ENCODE results near the gene ZNF836.

ZNF836 gene

DNA sequence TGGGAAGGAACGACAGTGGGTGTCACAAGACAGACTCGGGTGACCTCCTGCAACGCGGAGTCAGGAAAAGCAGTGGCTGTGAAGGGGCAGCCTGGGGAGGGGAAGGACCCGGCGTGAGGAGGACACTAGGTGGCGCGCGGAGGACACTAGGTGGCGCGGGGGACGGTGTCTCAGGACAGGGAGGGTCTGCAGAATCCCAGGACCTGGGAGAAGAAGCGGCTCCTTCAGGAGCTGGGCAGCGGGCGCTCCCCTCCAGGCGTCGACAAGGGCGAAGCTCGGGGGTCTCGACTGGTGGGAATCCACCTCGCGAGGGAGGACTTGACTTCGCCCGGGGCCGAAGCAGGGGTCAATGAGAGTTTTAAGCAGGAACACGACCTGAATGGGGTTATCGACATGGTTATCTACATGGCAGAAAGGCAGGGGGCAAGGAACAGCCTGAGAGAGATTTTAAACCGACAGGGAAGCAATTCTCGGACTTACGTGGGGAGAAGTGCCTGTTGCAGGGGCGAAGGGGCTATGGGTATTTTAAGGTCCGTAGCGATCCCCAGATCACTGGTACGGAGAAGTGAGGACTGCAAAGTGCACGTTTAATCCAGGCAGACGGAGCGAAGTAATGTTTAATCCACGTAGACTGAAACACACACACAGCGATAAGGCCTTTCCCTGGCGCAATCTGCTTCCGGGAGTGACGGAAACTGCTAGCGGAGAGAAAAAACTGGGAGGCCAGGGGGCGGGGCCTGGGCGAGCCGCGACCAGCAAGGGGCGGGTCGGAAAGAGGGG lies 32.0 kb downstream of the ZNF836 start, which contains the start of gene ZNF616:
Gene ZNF616 (minus strand): TSS at position 687 of the 780 bp plus-strand sequence. CDS start 9,426 bp downstream, outside the sequence.
- peak within 1 kb of the TSS; percentile 88 for H2AFZ ChIP-seq (ENCODE audit: low read depth, low read length)
- H4K20me1 ChIP-seq (ENCODE audit: insufficient read depth, low read length), result no peaks in the 10 kb centered on the region
- peak within 1 kb of the TSS; percentile 86 for H3K27ac ChIP-seq (ENCODE audit: low read length)
- ATAC-seq (ENCODE audit: insufficient read depth, low read depth) (peak; percentile 79), DNase-seq (peak; percentile 98)
- H3K79me2 ChIP-seq (ENCODE audit: insufficient read depth, low read length), result peaks cover 50% of the 10 kb centered on the region
- TF ChIP-seq, protein P1, sequence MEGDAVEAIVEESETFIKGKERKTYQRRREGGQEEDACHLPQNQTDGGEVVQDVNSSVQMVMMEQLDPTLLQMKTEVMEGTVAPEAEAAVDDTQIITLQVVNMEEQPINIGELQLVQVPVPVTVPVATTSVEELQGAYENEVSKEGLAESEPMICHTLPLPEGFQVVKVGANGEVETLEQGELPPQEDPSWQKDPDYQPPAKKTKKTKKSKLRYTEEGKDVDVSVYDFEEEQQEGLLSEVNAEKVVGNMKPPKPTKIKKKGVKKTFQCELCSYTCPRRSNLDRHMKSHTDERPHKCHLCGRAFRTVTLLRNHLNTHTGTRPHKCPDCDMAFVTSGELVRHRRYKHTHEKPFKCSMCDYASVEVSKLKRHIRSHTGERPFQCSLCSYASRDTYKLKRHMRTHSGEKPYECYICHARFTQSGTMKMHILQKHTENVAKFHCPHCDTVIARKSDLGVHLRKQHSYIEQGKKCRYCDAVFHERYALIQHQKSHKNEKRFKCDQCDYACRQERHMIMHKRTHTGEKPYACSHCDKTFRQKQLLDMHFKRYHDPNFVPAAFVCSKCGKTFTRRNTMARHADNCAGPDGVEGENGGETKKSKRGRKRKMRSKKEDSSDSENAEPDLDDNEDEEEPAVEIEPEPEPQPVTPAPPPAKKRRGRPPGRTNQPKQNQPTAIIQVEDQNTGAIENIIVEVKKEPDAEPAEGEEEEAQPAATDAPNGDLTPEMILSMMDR (IDR thresholded peaks at IDR 0.05; ENCODE audit: borderline replicate concordance, extremely low read depth, low read length, poor library complexity, severe bottlenecking), result peak; percentile 89
- TF ChIP-seq EZH2 (IDR thresholded peaks at IDR 0.05; ENCODE audit: borderline replicate concordance, low read depth, low read length, severe bottlenecking), result no peak
- H3K9ac ChIP-seq (ENCODE audit: low read depth, low read length), result peak within 1 kb of the TSS; percentile 77
- peak within 1 kb of the TSS; percentile 95 for H3K4me2 ChIP-seq (ENCODE audit: insufficient read depth, low read length)
- peak within 1 kb of the TSS; percentile 63 to 73 for H3K4me3 ChIP-seq (ENCODE audit: low read depth in 1 of 2, low read length in 2 of 2)
- H3K9me3 ChIP-seq (ENCODE audit: insufficient read depth, low read length, severe bottlenecking), result peaks cover 19% of the 10 kb centered on the region
- peaks cover 25% of the 10 kb centered on the region for H3K36me3 ChIP-seq (ENCODE audit: insufficient read depth, low read length)
- H3K4me1 ChIP-seq (ENCODE audit: insufficient read depth, low read length), result peaks cover 24% of the 10 kb centered on the region
- H3K27me3 ChIP-seq (ENCODE audit: insufficient read depth, low read length, poor library complexity), result no peaks in the 10 kb centered on the region

DNA sequence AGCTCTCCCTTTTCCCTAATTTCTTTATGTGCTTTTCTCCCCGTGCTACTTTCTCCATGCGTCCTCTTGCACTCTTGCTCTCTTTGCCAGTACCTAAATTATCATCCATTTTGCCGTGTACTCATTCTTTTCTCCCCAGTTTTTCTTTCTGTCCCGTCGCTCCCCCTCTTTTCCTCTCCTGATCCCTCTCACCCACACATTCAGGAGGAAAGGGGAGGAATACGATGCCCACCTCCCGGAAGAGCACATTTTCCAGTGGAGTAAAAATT lies 32.5 kb downstream of the ZNF836 start:
- Histone ChIP-seq H3K4me2 (ENCODE audit: insufficient read depth, low read length) (peak overlapping the region; percentile 95), H3K27ac (ENCODE audit: low read length) (peak overlapping the region; percentile 86), H3K4me1 (ENCODE audit: insufficient read depth, low read length) (peaks cover 24% of the 10 kb centered on the region), H3K79me2 (ENCODE audit: insufficient read depth, low read length) (peaks cover 55% of the 10 kb centered on the region), H3K36me3 (ENCODE audit: insufficient read depth, low read length) (peaks cover 30% of the 10 kb centered on the region), H4K20me1 (ENCODE audit: insufficient read depth, low read length) (no peaks in the 10 kb centered on the region), H3K27me3 (ENCODE audit: insufficient read depth, low read length, poor library complexity) (no peaks in the 10 kb centered on the region), H2AFZ (ENCODE audit: low read depth, low read length) (peak overlapping the region; percentile 88), H3K4me3 (ENCODE audit: low read depth in 1 of 2, low read length in 2 of 2) (peak overlapping the region; percentile 63 to 73), H3K9me3 (ENCODE audit: insufficient read depth, low read length, severe bottlenecking) (peaks cover 24% of the 10 kb centered on the region), H3K9ac (ENCODE audit: low read depth, low read length) (peak overlapping the region; percentile 77)
- ATAC-seq (ENCODE audit: insufficient read depth, low read depth), result 0 out of 3 replicates have a peak, but pooled peaks have one; percentile 4
- no peak for TF ChIP-seq EZH2 (IDR thresholded peaks at IDR 0.05; ENCODE audit: borderline replicate concordance, low read depth, low read length, severe bottlenecking)
- TF ChIP-seq, protein P1 (IDR thresholded peaks at IDR 0.05; ENCODE audit: borderline replicate concordance, extremely low read depth, low read length, poor library complexity, severe bottlenecking), result no peak
- no peak for DNase-seq

DNA sequence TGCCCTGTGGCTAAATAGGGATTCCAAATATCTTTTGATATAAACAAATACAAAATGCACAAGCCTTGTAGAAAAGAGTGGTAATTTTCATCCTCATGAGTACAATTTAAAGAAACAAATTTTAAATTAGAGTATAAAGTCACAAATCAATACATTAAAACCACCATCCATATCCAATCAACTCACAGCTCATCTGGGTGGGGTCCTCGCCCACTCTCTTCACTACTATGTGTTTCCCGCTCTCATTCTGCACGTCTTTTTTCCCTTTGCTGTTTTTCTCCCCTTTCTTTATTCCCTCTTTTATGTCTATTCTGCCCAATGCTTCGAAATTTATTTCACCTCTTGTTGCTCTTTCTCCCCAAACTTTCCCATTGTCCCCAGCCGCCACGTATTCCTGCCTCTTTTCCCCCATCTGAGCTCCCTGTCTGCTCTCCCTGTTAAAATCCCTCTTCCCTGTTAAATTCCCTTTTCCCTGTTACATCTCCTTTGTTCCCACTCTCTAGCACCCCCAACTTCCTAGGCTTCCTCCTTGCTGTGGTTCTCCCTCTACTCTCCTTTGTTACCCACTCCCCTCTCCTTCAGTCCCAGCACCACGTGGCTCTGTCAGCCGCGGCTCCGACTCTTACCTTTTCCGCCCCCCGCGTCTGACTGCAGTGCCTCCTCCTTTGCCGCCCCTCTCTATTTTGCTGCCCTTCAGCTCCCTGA lies 33.0 kb downstream of the ZNF836 start:
- no peaks in the 10 kb centered on the region for H3K27me3 ChIP-seq (ENCODE audit: insufficient read depth, low read length, poor library complexity)
- peaks cover 35% of the 10 kb centered on the region for H3K36me3 ChIP-seq (ENCODE audit: insufficient read depth, low read length)
- H3K9me3 ChIP-seq (ENCODE audit: insufficient read depth, low read length, severe bottlenecking), result peaks cover 27% of the 10 kb centered on the region
- H3K4me1 ChIP-seq (ENCODE audit: insufficient read depth, low read length), result peaks cover 24% of the 10 kb centered on the region
- peak; percentile 75 for DNase-seq
- H3K9ac ChIP-seq (ENCODE audit: low read depth, low read length), result peak overlapping the region; percentile 77
- peak overlapping the region; percentile 95 for H3K4me2 ChIP-seq (ENCODE audit: insufficient read depth, low read length)
- peak overlapping the region; percentile 63 to 73 for H3K4me3 ChIP-seq (ENCODE audit: low read depth in 1 of 2, low read length in 2 of 2)
- ATAC-seq (ENCODE audit: insufficient read depth, low read depth), result peak; percentile 67
- peak overlapping the region; percentile 86 for H3K27ac ChIP-seq (ENCODE audit: low read length)
- no peaks in the 10 kb centered on the region for H4K20me1 ChIP-seq (ENCODE audit: insufficient read depth, low read length)
- peak overlapping the region; percentile 88 for H2AFZ ChIP-seq (ENCODE audit: low read depth, low read length)
- H3K79me2 ChIP-seq (ENCODE audit: insufficient read depth, low read length), result peaks cover 60% of the 10 kb centered on the region
- TF ChIP-seq, protein P1 (IDR thresholded peaks at IDR 0.05; ENCODE audit: borderline replicate concordance, extremely low read depth, low read length, poor library complexity, severe bottlenecking), result no peak
- no peak for TF ChIP-seq EZH2 (IDR thresholded peaks at IDR 0.05; ENCODE audit: borderline replicate concordance, low read depth, low read length, severe bottlenecking)
